B cell (primary cell): ENCODE data around the gene ALG8. TPM values are rescaled to one million over a fixed set of nuclear protein-coding genes. Genes with fewer than 3 reads are reported as not detected.

Experiments
- ATAC-seq: fragments of 200-7000 bp; cut with Tn5 transposase; one replicate; pipeline ENCODE4 v1.10.0; 2021; ENCODE audit warnings: low read depth, mild to moderate bottlenecking, moderate number of reproducible peaks, moderate library complexity
- CTCF ChIA-PET: fragments of 350-600 bp; sonication (Branson Sonifier 250); formaldehyde crosslinking; loops from one replicate; lab custom pipeline; 2021; ENCODE audit warnings: antibody characterized with exemption, inconsistent platforms; lab: Charles Lee
- POLR2A ChIA-PET: fragments of 350-600 bp; sonication (Branson Sonifier 250); formaldehyde crosslinking; loops from one replicate; lab custom pipeline; 2021; ENCODE audit warnings: antibody characterized with exemption; lab: Charles Lee
- DNase-seq: peaks from one replicate; pipeline ENCODE4 v3.0.0; 2013
- H2AFZ ChIP-seq: 2 replicates; pipeline ENCODE4 v1.6.1; 2012; ENCODE audit warnings: mild to moderate bottlenecking, low read depth, low read length; ENCODE audit not compliant: insufficient read depth, poor library complexity, severe bottlenecking
- H3K27ac ChIP-seq, 2 donors: 1 replicate in 1 of 2; 2 replicates in 1 of 2; pipeline ENCODE4 v1.5.1; 2012 to 2013; ENCODE audit warnings: low read length in 2 of 2, mild to moderate bottlenecking in 2 of 2, moderate library complexity in 1 of 2
- H3K27me3 ChIP-seq, 4 experiments: fragments of 200-600 bp in 1 of 4; sonication (generic) in 1 of 4; replicated peaks in 1 of 4; 1 replicate in 2 of 4; 2 replicates in 2 of 4; pipeline versions ENCODE4 v1.6.1 to v1.7.0; 2013 to 2016; ENCODE audit warnings: low read length in 3 of 4, mild to moderate bottlenecking in 2 of 4, mixed read lengths in 1 of 4, moderate library complexity in 1 of 4; ENCODE audit not compliant: insufficient read depth in 4 of 4, control insufficient read depth in 3 of 4; ENCODE audit errors: control extremely low read depth in 1 of 4
- H3K36me3 ChIP-seq, 2 experiments: replicated peaks in 1 of 2; 1 replicate in 1 of 2; 2 replicates in 1 of 2; pipeline versions ENCODE4 v1.6.1 to v1.7.1; 2013; ENCODE audit warnings: low read length in 1 of 2; ENCODE audit not compliant: insufficient read depth in 2 of 2, control insufficient read depth in 1 of 2; ENCODE audit errors: control extremely low read depth in 1 of 2, extremely low read depth in 1 of 2
- H3K4me1 ChIP-seq, 2 donors: fragments of 200-600 bp in 1 of 2; sonication (generic) in 1 of 2; 1 replicate in 1 of 2; 2 replicates in 1 of 2; pipeline versions ENCODE4 v1.5.1 to v1.6.1; 2013 to 2017; ENCODE audit warnings: low read length in 2 of 2; ENCODE audit not compliant: control insufficient read depth in 2 of 2, insufficient read depth in 2 of 2
- H3K4me2 ChIP-seq: replicated peaks from 2 replicates; pipeline ENCODE3; 2012; ENCODE audit warnings: mild to moderate bottlenecking, low read depth, low read length; ENCODE audit not compliant: poor library complexity, severe bottlenecking
- H3K4me3 ChIP-seq, 5 experiments: fragments of 200-600 bp in 1 of 5; sonication (generic) in 1 of 5; 1 replicate in 3 of 5; 2 replicates in 2 of 5; pipeline versions ENCODE4 v1.5.1 to v1.7.0; 2011 to 2016; ENCODE audit warnings: low read length in 4 of 5, mild to moderate bottlenecking in 4 of 5, low read depth in 2 of 5, control low read depth in 1 of 5, moderate library complexity in 1 of 5; ENCODE audit not compliant: insufficient read depth in 1 of 5; ENCODE audit errors: control extremely low read depth in 1 of 5, extremely low read depth in 1 of 5
- H3K79me2 ChIP-seq: fragments of 200-600 bp; sonication (generic); one replicate; pipeline ENCODE4 v1.6.0; 2016; ENCODE audit warnings: low read length; ENCODE audit not compliant: control insufficient read depth, insufficient read depth
- H3K9ac ChIP-seq: fragments of 200-600 bp; sonication (generic); 2 replicates; pipeline ENCODE4 v1.6.1; 2017; ENCODE audit warnings: mild to moderate bottlenecking, low read length, moderate library complexity
- H3K9me3 ChIP-seq, 3 donors: one replicate each; pipeline versions ENCODE4 v1.6.1 to v1.7.1; 2013; ENCODE audit warnings: low read length in 2 of 3; ENCODE audit not compliant: control insufficient read depth in 2 of 3, insufficient read depth in 1 of 3; ENCODE audit errors: control extremely low read depth in 1 of 3
- H4K20me1 ChIP-seq: 2 replicates; pipeline ENCODE4 v1.6.0; 2012; ENCODE audit warnings: mild to moderate bottlenecking, low read length; ENCODE audit not compliant: insufficient read depth, control insufficient read depth, poor library complexity, severe bottlenecking
- H3K27ac Mint-ChIP-seq: one replicate; pipeline ENCODE4 v1.8.0; 2021; ENCODE audit warnings: mixed read lengths
- H3K27me3 Mint-ChIP-seq: one replicate; pipeline ENCODE4 v1.8.0; 2021; ENCODE audit warnings: mixed read lengths
- H3K4me1 Mint-ChIP-seq: one replicate; pipeline ENCODE4 v1.8.0; 2021; ENCODE audit warnings: mixed read lengths
- H3K4me3 Mint-ChIP-seq: one replicate; pipeline ENCODE4 v1.8.0; 2021; ENCODE audit warnings: mixed read lengths
- H3K9me3 Mint-ChIP-seq: one replicate; pipeline ENCODE4 v1.8.0; 2022; ENCODE audit warnings: mixed read lengths; ENCODE audit not compliant: insufficient read depth
- EZH2 ChIP-seq: IDR thresholded peaks from 2 replicates; pipeline ENCODE4 v1.6.1; 2012; ENCODE audit warnings: borderline replicate concordance, low read depth, mild to moderate bottlenecking, moderate library complexity, low read length; ENCODE audit not compliant: insufficient read depth, poor library complexity, severe bottlenecking
- WGBS: methylation state at CpG from one replicate; pipeline ENCODE4 v1.1.5; 2013; ENCODE audit warnings: missing lambda C conversion rate; ENCODE audit not compliant: insufficient coverage; 5-methylcytosine and 5-hydroxymethylcytosine counted together
- intact Hi-C: fragments of 100-400 bp; cut with micrococcal nuclease; formaldehyde crosslinking; loops from one replicate; pipeline ENCODE4 v1.10.0; 2022
- polyA plus RNA-seq: library from polyadenylated mRNA; depleted of rRNA; stranded (reverse); fragments of >200 nt; gene quantifications from 2 replicates; pipeline ENCODE4 v1.2.3, GENCODE V29; 2012
- total RNA-seq, 2 donors: library from RNA; stranded (reverse); fragments of 120-200 nt in 1 of 2; gene quantifications; 1 replicate in 1 of 2; 2 replicates in 1 of 2; pipeline versions ENCODE4 v1.2.3 to v1.2.4, GENCODE V29; 2013 to 2022
- TF ChIP-seq, protein P1 (sequence below): fragments of 200-600 bp; IDR thresholded peaks from one replicate; pipeline ENCODE4 v1.8.0; 2022; ENCODE audit warnings: antibody characterized with exemption, mild to moderate bottlenecking

The ALG8 gene
- total and polyA plus RNA-seq, 2 donors (not counting 1 experiment from before 2014, with no cell fraction given) = 16.7 to 28.5 TPM

DNA sequence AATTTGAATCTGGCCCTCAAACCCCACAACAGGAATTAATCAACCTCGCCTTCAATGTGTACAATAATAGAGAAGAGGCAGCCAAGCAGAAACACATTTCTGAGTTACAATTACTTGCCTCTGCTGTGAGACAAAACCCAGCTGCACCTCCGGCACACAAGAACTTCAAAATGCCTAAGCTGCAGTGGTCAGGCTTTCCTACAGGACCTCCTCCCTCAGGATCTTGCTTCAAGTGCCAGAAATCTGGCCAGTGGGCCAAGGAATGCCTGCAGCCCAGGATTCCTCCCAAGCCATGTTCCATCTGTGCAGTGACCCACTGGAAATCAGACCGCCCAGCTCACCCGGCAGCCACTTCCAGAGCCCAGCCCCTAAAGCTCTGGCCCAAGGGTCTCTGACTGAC, 56.4 kb downstream of the ALG8 start:
- Mint-ChIP-seq H3K9me3 (no peaks in the 10 kb centered on the region), H3K4me3 (no peak overlapping the region), H3K27me3 (no peaks in the 10 kb centered on the region), H3K27ac (no peak overlapping the region), H3K4me1 (peaks cover 26% of the 10 kb centered on the region)
- intact Hi-C loops = no loop called here
- no peak overlapping the region for H3K9ac ChIP-seq
- no peak overlapping the region for H3K27ac ChIP-seq
- no peaks in the 10 kb centered on the region for H3K36me3 ChIP-seq
- H3K4me3 ChIP-seq = no peak overlapping the region
- peaks cover 16% of the 10 kb centered on the region for H3K79me2 ChIP-seq
- TF ChIP-seq, protein P1, sequence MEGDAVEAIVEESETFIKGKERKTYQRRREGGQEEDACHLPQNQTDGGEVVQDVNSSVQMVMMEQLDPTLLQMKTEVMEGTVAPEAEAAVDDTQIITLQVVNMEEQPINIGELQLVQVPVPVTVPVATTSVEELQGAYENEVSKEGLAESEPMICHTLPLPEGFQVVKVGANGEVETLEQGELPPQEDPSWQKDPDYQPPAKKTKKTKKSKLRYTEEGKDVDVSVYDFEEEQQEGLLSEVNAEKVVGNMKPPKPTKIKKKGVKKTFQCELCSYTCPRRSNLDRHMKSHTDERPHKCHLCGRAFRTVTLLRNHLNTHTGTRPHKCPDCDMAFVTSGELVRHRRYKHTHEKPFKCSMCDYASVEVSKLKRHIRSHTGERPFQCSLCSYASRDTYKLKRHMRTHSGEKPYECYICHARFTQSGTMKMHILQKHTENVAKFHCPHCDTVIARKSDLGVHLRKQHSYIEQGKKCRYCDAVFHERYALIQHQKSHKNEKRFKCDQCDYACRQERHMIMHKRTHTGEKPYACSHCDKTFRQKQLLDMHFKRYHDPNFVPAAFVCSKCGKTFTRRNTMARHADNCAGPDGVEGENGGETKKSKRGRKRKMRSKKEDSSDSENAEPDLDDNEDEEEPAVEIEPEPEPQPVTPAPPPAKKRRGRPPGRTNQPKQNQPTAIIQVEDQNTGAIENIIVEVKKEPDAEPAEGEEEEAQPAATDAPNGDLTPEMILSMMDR = no peak
- TF ChIP-seq EZH2 = no peak
- ChIA-PET CTCF (no interaction called here), POLR2A (no interaction called here)
- no peaks in the 10 kb centered on the region for H3K27me3 ChIP-seq
- H3K4me2 ChIP-seq = no peak overlapping the region
- ATAC-seq (no peak), DNase-seq (no peak)
- peaks cover 5 to 17% of the 10 kb centered on the region in 2 donors for H3K4me1 ChIP-seq
- WGBS = 64% methylated on average over 4 of the region's 4 CpGs
- no peak overlapping the region for H2AFZ ChIP-seq
- peaks cover 4% of the 10 kb centered on the region for H4K20me1 ChIP-seq
- H3K9me3 ChIP-seq = no peaks in the 10 kb centered on the region

DNA sequence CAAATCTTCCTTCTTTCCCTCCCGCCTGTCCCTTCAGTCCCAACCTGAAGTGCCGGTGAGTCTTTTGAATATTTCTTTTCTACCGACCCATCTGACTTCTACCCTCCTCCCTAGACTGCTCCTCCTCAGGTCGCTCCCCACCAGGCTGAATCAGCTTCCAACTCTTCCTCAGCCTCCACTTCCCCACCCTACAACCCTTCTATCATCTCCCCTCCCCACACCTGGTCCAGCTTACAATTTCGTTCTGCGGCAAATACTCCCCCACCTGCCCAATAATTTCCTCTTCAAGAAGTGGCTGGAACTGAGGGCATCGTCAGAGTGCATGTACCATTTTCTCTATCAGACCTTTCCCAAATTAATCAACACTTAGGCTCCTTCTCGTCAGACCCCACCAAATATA, 57.3 kb downstream of the ALG8 start:
- intact Hi-C loops = no loop called here
- ATAC-seq (no peak), DNase-seq (no peak)
- Histone ChIP-seq H3K27me3 (no peaks in the 10 kb centered on the region), H4K20me1 (peaks cover 12% of the 10 kb centered on the region), H3K9me3 (no peaks in the 10 kb centered on the region), H3K27ac (no peak overlapping the region), H3K79me2 (peaks cover 25% of the 10 kb centered on the region), H3K9ac (no peak overlapping the region), H3K4me1 (peaks cover 11 to 26% of the 10 kb centered on the region in 2 donors), H3K4me3 (no peak overlapping the region), H3K4me2 (no peak overlapping the region), H3K36me3 (no peaks in the 10 kb centered on the region), H2AFZ (peak overlapping the region; percentile 96)
- Mint-ChIP-seq H3K27me3 (no peaks in the 10 kb centered on the region), H3K27ac (no peak overlapping the region), H3K4me3 (peak overlapping the region; percentile 40), H3K9me3 (no peaks in the 10 kb centered on the region), H3K4me1 (peaks cover 34% of the 10 kb centered on the region)
- ChIA-PET POLR2A (no interaction called here), CTCF (no interaction called here)
- TF ChIP-seq EZH2 = no peak
- TF ChIP-seq, protein P1 = no peak
- 95% methylated on average over 7 of the region's 8 CpGs for WGBS
